ENCODE measurements around the gene SH2D3C. TPM values are rescaled to one million over a fixed set of nuclear protein-coding genes. Genes with fewer than 3 reads are reported as not detected.

Gene SH2D3C
- total RNA-seq, 1 donor: 0.43 TPM

DNA sequence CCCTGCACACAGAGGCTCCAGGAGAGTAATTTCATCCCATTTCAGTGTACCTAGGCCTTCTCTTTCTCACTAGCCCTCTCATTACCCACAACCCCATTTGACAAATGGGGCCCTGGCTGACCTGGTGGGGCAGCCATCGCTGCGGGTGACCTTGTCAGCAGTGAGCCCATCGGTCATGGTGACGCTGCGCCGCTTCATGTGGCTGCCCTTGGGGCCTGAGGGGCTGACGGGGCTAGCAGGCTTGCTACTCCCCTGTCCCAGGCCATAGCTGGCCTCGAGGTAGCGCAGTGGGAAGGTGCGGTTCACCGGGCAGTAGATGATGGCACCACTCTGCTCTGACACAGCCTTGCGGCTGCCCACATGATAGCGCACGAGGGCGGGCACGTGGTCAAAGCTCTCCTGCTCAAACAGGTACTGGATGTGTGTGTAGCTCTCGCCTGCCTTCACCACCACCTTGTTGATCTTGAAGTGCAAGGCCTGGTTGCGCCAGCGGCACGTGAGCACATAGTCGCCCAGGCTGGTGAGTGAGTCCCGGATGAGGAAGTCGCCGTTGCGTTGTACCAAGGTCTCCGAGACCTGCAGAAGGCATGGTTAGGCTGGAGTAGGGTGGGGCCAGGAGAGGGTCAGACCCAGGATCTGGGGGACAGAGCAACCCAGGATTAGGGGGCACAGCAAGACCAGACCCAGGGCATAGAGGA lies 29.2 kb downstream of the SH2D3C start:
- DNase-seq (ENCODE audit: low read depth): no peak
- TF ChIP-seq, protein P1, sequence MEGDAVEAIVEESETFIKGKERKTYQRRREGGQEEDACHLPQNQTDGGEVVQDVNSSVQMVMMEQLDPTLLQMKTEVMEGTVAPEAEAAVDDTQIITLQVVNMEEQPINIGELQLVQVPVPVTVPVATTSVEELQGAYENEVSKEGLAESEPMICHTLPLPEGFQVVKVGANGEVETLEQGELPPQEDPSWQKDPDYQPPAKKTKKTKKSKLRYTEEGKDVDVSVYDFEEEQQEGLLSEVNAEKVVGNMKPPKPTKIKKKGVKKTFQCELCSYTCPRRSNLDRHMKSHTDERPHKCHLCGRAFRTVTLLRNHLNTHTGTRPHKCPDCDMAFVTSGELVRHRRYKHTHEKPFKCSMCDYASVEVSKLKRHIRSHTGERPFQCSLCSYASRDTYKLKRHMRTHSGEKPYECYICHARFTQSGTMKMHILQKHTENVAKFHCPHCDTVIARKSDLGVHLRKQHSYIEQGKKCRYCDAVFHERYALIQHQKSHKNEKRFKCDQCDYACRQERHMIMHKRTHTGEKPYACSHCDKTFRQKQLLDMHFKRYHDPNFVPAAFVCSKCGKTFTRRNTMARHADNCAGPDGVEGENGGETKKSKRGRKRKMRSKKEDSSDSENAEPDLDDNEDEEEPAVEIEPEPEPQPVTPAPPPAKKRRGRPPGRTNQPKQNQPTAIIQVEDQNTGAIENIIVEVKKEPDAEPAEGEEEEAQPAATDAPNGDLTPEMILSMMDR (IDR thresholded peaks at IDR 0.05; ENCODE audit: insufficient read depth, low read depth, low read length): no peak
- no peak overlapping the region for H3K4me3 ChIP-seq (ENCODE audit: low read depth, low read length)

DNA sequence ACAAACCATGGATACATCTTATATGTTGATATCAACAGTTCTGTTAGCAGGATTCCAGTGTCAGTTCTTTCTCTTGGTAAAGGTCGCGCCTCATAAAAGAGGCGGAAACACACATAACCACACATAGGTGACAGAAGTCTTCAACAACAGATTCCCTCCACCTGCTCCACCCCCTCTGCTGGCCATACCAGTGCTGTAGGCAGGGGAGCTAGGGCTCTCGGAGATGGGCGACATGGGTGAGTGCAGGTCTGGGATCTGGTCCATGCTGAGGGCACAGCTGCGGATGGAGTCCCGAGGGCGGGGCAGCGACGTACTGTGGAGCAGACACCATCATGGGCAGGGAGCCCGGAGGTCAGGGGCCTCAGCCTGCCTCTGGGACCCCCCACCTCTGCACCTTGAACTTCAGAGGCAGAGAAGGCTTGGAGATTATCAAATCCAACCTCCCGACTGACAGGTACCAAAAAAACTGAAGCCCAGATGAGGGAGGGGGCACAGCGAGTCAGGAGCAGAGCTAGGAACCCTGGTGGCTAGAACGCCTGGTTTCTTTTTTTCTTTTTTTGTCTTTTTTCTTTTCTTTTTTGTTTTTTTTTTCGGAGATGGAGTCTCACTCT lies 31.4 kb downstream of the SH2D3C start:
- TF ChIP-seq, protein P1 (IDR thresholded peaks at IDR 0.05; ENCODE audit: insufficient read depth, low read depth, low read length): no peak
- no peak overlapping the region for H3K4me3 ChIP-seq (ENCODE audit: low read depth, low read length)
- no peak for DNase-seq (ENCODE audit: low read depth)

DNA sequence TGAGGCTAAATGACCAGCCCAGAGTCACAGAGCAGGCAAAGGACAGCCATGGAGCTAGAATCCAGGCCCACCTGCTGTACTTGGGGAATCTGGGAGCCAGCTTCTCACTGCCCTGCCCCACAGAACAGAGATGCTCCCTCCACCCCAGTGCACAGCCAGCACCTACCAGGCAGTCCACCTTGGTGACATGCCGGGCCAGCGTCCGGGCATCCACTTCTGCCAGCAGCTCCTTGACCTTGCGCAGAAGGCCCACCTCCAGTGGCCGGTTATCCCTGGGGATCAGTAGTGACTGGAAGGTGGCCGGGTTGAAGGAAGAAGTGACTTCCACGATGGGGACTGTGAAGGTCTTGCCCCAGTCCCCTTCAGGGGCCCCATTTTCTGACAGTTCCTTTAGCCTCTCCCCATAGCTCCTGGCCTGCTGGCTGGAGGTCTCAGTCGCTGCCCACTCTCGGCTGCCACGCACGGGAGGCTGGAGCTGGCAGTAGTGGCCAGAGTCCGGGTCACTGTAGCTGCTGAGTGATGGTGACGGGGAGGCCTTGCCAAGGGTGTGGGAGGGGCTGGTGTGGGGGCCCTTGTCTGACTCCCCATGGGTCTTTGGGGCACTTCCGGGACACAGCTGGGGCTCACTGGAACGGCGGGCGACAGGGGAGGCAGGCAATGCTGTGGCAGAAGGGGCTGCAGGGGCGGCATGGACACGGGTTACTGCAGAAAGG lies 33.9 kb downstream of the SH2D3C start:
- H3K4me3 ChIP-seq (ENCODE audit: low read depth, low read length): no peak overlapping the region
- no peak for DNase-seq (ENCODE audit: low read depth)
- TF ChIP-seq, protein P1 (IDR thresholded peaks at IDR 0.05; ENCODE audit: insufficient read depth, low read depth, low read length): no peak

DNA sequence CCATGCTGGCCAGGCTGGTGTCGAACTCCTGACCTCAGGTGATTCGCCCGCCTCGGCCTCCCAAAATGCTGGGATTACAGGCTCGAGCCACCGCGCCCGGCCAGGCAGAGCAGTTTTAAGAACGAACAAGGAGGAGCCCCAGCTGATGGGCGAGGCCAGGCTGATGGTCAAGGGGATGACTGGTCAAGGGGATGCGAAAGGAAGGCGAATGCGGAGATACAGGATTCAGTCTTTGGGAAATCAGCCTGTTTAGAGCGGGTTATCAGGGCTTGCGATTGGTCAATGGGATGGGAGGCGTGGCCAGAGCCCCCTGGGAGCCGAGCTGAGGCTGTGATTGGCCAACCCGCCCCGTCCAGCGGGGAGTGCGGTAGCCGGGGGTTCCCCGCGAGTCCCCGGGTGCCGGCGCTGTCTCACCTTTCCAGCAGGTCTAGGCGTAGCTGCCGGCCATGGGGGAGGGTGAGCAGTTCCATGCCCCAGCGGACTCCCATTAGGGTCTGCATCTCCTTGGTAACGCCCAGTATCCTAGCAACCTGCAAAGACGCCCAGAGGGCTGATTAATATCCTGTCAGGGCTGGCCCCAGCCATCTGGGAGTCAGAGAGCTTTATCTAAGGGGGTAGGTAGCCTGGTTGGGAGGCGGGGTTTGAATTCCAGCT lies 35.9 kb downstream of the SH2D3C start:
- TF ChIP-seq, protein P1 (IDR thresholded peaks at IDR 0.05; ENCODE audit: insufficient read depth, low read depth, low read length): no peak
- DNase-seq (ENCODE audit: low read depth): no peak
- no peak overlapping the region for H3K4me3 ChIP-seq (ENCODE audit: low read depth, low read length)

DNA sequence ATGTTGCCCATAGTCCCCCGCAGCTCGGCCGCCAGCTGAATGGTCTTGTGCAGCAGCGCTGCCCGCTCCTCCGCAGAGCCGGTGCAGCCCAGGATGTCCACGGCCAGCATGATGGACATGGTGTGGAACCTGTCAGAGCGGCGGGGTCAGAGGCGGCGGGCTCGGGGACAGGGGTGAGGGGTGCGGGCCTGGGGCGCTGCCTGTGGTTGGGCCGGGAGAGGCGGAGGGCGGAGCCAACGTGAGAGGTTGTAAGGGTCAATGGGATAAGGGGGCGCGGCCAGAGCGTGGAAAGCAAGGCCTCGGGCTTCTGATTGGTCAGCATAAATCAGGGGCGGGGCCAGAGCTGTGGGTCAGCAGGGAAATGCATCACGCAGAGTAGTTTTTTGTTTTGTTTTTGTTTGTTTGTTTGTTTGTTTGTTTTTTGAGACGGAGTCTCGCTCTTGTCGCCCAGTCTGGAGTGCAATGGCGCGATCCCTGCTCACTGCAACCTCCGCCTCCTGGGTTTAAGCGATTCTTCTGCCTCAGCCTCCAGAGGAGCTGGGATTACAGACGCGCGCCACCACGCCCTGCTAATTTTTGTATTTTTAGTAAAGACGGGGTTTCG lies 36.5 kb downstream of the SH2D3C start:
- H3K4me3 ChIP-seq (ENCODE audit: low read depth, low read length): no peak overlapping the region
- TF ChIP-seq, protein P1 (IDR thresholded peaks at IDR 0.05; ENCODE audit: insufficient read depth, low read depth, low read length): no peak
- no peak for DNase-seq (ENCODE audit: low read depth)

DNA sequence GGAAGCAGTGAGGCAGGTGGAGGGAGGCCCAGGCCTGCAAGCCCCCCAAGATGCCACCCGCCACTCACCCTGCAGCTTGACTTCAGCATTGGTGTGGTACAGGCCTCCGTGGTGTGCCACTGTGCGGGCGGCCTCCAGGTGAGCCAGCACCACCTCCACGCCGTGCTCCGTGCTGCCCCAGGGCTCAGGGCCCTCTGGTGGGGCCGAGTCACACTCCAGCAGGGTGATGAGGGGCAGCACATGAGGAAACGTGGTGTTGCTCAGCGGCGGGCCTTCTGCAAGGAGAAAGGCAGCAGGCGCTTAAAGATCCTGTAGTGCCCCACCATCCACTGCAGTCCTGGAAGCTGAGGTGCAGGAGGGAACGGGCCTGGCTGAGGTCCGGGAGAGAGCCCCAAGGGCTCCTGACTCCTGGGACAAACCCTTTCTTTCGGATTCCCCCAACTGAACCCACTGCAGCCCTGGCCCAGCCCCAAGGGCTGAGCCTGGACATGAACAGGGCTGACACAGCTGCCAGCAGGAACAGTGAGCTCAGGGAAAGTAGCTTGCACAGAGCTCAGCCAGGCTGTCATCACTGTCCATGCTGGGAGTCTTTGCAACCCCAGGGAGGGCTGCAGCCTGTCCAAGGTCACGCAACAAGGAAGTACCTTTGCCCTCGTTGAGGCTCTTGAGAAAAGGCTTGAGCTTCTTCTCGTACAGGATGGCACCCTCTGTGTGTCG lies 38.7 kb downstream of the SH2D3C start:
- H3K4me3 ChIP-seq (ENCODE audit: low read depth, low read length): no peak overlapping the region
- no peak for DNase-seq (ENCODE audit: low read depth)
- TF ChIP-seq, protein P1 (IDR thresholded peaks at IDR 0.05; ENCODE audit: insufficient read depth, low read depth, low read length): no peak

Data from fibroblast of villous mesenchyme (primary cell).